Progenitor cell of endocrine pancreas (in vitro differentiated cells): ENCODE measurements around the gene DZANK1. TPM values are rescaled to one million over a fixed set of nuclear protein-coding genes. Genes with fewer than 3 reads are reported as not detected.
"Not testable (repeated sequence)": the region's sequence is repeated elsewhere in the genome, so short reads cannot be mapped to it uniquely, and the experiment has no call there.

ENCODE experiments used
- DNase-seq: peaks from one replicate; pipeline ENCODE4 v3.0.0; 2021; ENCODE audit warnings: low spot score; ENCODE audit not compliant: unreplicated experiment
- H3K27ac Mint-ChIP-seq: 2 replicates; pipeline ENCODE4 v1.8.0; 2021; ENCODE audit warnings: mild to moderate bottlenecking, moderate library complexity, mixed read lengths
- H3K27me3 Mint-ChIP-seq: 2 replicates; pipeline ENCODE4 v1.8.0; 2021; ENCODE audit warnings: mixed read lengths
- H3K36me3 Mint-ChIP-seq: 2 replicates; pipeline ENCODE4 v1.8.0; 2022; ENCODE audit warnings: mixed read lengths; ENCODE audit not compliant: insufficient read depth
- H3K4me1 Mint-ChIP-seq: 2 replicates; pipeline ENCODE4 v1.8.0; 2021; ENCODE audit warnings: low read depth, mixed read lengths
- H3K4me3 Mint-ChIP-seq: 2 replicates; pipeline ENCODE4 v1.8.0; 2021; ENCODE audit warnings: low read depth, mild to moderate bottlenecking, moderate library complexity, mixed read lengths
- H3K9me3 Mint-ChIP-seq: 2 replicates; pipeline ENCODE4 v1.8.0; 2021; ENCODE audit warnings: low read depth, mixed read lengths
- CTCF ChIP-seq: fragments of 200-600 bp; sonication (generic); IDR thresholded peaks from one replicate; pipeline ENCODE4 v1.5.0; 2021; ENCODE audit warnings: antibody characterized with exemption, mild to moderate bottlenecking; ENCODE audit not compliant: unreplicated experiment
- microRNA-seq: library from miRNA; unstranded; fragments of <30 nt; microRNA quantifications from one replicate; pipeline ENCODE4 v1.1.0, GENCODE V29; 2020; ENCODE audit warnings: borderline number of aligned reads; ENCODE audit not compliant: unreplicated experiment
- total RNA-seq: library from RNA; stranded (reverse); gene quantifications from 2 replicates; pipeline ENCODE4 v1.2.1, GENCODE V29; 2021

The DZANK1 gene
- total RNA-seq, 1 donor from 2014 or later: 14.0 TPM

- DNase-seq: no peak
- Mint-ChIP-seq H3K27me3 (no peaks in the 10 kb centered on the region), H3K36me3 (no peaks in the 10 kb centered on the region), H3K27ac (no peak overlapping the region), H3K4me3 (no peak overlapping the region), H3K9me3 (peaks cover 3% of the 10 kb centered on the region), H3K4me1 (no peaks in the 10 kb centered on the region)
- TF ChIP-seq CTCF: no peak
Measured at GRCh38 chr20:18363708-18364107, 103.1 kb downstream of the DZANK1 start.

- Mint-ChIP-seq H3K4me1 (no peaks in the 10 kb centered on the region), H3K36me3 (no peaks in the 10 kb centered on the region), H3K4me3 (no peak overlapping the region), H3K27ac (no peak overlapping the region), H3K9me3 (peaks cover 3% of the 10 kb centered on the region), H3K27me3 (no peaks in the 10 kb centered on the region)
- no peak for TF ChIP-seq CTCF
- no peak for DNase-seq
Measured at GRCh38 chr20:18362916-18363315, 103.9 kb downstream of the DZANK1 start.

GRCh38 chr20:18361678-18362077, 105.2 kb downstream of the DZANK1 start:
- H3K36me3 Mint-ChIP-seq: no peaks in the 10 kb centered on the region
- no peak overlapping the region for H3K27ac Mint-ChIP-seq
- no peak overlapping the region for H3K4me3 Mint-ChIP-seq
- no peaks in the 10 kb centered on the region for H3K9me3 Mint-ChIP-seq
- no peaks in the 10 kb centered on the region for H3K4me1 Mint-ChIP-seq
- no peak for TF ChIP-seq CTCF
- no peaks in the 10 kb centered on the region for H3K27me3 Mint-ChIP-seq
- no peak for DNase-seq

GRCh38 chr20:18360635-18361034, 106.2 kb downstream of the DZANK1 start:
- no peak for TF ChIP-seq CTCF
- no peak for DNase-seq
- Mint-ChIP-seq H3K4me3 (no peak overlapping the region), H3K27me3 (no peaks in the 10 kb centered on the region), H3K9me3 (no peaks in the 10 kb centered on the region), H3K36me3 (no peaks in the 10 kb centered on the region), H3K4me1 (no peaks in the 10 kb centered on the region), H3K27ac (no peak overlapping the region)

GRCh38 chr20:18359854-18360253, 107.0 kb downstream of the DZANK1 start:
- Mint-ChIP-seq H3K36me3 (no peaks in the 10 kb centered on the region), H3K4me3 (no peak overlapping the region), H3K27me3 (no peaks in the 10 kb centered on the region), H3K27ac (no peak overlapping the region), H3K9me3 (peaks cover 5% of the 10 kb centered on the region), H3K4me1 (no peaks in the 10 kb centered on the region)
- no peak for DNase-seq
- no peak for TF ChIP-seq CTCF

GRCh38 chr20:18349749-18350148, 117.1 kb downstream of the DZANK1 start:
- H3K9me3 Mint-ChIP-seq, H3K36me3 Mint-ChIP-seq, H3K4me3 Mint-ChIP-seq, H3K27me3 Mint-ChIP-seq, DNase-seq, H3K4me1 Mint-ChIP-seq, H3K27ac Mint-ChIP-seq: not testable (repeated sequence)

Small RNA genes within 50 kb of the gene (microRNA-seq; reads per million reads assigned to microRNA genes)
- not detected for gene MIR3192

Other genes with a start within 250 kb of the DZANK1 start
- 25.0 and 27.2 TPM in 2 replicates for gene ZNF133, start 178.5 kb downstream of the DZANK1 start, total RNA-seq
- gene POLR3F, start 360 bp upstream of the DZANK1 start, total RNA-seq: 13.7 and 14.3 TPM in 2 replicates
- gene RBBP9, start 30.2 kb upstream of the DZANK1 start, total RNA-seq: 26.2 and 26.4 TPM in 2 replicates
- gene SEC23B, start 40.9 kb upstream of the DZANK1 start, total RNA-seq: 57.5 and 58.4 TPM in 2 replicates
- 61.0 and 66.1 TPM in 2 replicates for gene SMIM26, start 100.4 kb upstream of the DZANK1 start, total RNA-seq
- 26.8 and 28.5 TPM in 2 replicates for gene DTD1, start 121.0 kb upstream of the DZANK1 start, total RNA-seq